NCI-H774 (cell line): Measurements from ENCODE around the gene PC.
A peak's percentile ranks its signal among the peaks of the same experiment; 100 is the strongest.

Experiments used
- DNase-seq: peaks from one replicate; lab custom pipeline; 2025; lab: John Stamatoyannopoulos, UW

Gene PC

DNA sequence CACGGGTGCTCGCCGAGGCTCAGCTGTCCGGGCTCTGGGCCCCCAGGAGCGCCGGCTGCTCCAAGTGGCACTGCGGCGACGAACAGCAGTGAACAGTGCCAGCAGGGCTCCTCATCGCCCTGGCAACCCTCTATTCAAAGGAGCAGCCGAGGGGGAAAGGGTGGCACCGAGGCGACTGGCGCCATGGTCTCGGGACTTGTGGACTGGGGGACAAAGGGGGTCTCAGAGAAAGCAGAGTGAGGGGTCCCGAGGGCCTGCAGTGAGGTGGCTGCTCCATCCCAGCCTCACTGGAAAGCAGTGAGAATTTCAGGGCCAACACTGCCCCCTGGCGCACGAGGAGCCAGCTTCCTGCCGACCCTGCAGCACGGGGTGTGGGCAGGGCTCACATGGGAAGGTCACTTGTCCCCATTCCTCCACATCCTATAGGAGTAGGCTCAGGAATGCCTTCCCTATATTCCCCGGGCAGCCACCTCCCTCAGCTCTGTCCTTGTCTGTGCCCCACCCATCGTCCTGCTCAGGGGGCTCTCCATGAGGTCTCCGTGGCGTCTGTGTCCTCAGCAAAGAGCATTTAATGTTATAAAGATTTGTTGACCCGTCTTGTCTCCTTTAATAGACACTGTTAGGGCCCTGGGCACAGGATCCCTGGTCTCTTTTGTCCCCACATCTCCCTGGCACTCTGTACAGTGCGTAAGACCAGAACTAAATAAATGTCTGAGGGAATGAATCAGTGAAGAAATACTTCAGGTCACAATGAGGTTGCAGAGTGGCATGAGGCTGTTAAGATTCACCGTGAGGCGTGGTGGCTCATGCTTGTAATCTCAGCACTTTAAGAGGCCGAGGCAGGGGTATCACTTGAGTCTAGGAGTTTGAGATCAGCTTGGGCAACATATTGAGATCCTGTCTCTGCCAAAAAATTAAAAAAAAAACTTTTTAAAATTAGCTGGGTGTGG lies 74.9 kb downstream of the PC start:
- peak; percentile 73 for DNase-seq

DNA sequence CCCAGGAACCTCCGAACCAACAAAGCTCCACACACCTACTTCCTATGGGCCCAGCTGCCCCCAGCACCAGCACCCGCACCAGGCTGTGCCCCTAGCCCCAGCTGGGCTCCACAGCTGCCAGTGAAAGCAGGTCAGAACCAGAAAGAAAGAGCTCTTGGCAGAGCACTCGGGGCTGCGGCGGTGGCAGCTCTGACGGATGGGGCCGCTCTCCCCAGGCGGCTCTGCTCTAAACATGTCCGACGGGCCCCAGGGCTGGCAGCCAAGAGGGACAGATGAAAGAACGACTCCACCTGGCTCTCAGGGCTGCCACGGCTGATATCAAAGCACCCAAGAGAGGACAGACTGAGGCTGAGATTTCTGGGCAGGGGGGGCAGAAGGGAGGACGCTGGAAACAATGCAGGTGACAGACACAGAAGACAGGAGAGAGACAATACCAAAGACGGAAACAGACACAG lies 75.6 kb downstream of the PC start:
- peak; percentile 31 for DNase-seq

DNA sequence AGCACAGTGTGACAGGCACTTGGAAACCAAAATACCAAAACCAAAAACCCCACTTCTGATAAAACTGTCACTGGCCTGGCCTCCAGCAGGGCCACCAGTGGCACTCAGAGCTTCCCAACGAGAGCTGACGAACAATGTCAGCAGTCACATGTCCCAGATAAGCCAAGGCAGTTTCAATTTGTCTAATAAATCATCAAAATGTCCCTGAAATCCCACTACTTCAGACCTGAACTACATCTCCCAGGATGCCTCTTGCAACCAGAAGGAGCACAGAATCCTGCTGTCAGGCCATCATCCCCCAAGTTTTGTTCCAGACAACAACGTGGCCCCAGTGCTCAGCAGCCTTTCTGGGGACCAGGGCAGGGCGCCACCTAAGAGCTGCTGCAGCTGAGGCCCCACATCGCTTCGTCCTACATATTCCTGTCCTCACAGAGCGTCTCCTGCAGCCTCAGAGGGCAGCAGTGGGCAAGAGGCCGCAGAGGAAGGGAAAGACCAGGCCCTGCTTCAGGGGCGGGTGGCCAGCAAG lies 76.2 kb downstream of the PC start:
- no peak for DNase-seq

DNA sequence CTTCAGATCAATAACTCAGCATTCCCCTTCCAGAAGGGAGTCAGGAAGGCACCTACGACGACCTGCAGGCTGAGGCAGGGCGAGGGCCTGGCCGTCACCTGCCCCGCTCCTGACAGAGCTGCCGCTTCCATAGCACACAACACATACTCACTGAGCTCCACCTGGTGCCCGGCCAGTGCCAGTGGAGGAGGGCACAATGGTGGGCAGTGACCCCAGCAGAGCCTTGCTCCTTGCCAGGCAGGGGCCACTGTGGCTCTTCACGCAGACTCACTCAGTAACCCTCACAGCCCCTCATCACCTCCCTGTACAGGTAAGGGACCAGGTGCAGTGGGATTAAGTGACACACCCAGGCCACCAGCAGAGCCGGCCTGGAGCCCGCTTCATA lies 76.7 kb downstream of the PC start:
- no peak for DNase-seq

DNA sequence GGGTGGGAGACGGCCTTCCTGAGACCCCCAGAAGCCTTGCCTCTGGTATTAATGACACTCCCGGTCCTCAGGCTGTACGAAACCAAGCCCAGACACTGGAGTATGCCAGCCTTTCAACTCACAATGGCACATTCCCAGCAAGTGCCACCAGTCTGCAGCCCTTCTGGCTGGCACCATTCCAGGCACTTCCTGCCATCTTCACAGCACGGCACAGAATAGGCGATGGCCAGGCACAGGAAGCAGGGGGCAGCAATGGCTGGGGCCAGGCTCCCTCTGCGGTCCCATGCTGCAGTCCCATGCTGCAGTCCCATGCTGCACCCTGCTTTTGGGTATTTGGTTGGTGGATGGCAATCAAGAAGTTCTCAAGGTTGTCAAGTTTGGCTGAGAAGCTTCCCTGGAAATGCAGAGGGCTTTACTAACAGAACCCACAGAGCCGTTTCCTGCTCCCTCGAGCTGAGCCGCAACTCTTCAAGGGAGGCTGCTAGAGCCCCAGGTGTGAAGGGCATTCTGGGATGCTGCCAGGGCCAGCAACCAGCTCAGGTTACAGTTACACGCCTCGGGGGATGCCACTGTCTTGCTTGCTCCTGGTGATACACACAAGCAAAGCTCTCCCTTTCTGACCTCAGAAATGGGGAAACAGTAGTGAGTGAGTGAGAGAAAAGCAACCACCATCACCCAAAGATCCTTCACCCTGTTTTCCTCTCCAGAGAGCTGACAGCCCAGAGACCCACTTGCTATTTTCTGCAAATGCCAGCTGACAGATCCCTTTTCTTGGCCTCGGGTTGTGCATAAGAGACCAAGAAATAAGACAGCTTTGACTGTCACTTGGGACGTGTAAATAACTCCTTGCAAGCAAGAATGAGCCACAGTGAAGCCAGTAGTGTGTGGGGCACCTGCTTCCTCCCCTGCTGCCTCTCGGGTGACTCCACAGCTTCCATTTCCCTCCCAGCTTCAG lies 77.4 kb downstream of the PC start:
- peak; percentile 33 for DNase-seq

DNA sequence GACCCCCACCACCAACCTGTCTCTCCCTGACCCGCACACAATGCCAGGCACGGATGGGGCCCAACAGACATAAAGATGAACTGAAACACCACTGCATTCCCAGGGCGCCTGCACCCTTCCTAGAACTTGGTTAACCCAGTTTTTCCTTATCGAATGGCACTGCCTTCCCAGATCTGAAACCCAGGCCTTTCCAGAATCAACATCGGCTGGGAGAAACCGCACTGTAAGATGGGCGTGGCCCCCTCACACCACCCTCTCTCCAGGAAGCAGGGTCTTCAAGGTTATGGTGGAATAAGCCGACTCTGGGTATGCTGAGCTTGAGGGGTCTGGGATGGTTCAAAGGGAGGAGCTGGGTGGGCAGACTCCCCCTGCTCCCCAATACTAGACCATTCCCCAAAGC lies 78.2 kb downstream of the PC start:
- no peak for DNase-seq

DNA sequence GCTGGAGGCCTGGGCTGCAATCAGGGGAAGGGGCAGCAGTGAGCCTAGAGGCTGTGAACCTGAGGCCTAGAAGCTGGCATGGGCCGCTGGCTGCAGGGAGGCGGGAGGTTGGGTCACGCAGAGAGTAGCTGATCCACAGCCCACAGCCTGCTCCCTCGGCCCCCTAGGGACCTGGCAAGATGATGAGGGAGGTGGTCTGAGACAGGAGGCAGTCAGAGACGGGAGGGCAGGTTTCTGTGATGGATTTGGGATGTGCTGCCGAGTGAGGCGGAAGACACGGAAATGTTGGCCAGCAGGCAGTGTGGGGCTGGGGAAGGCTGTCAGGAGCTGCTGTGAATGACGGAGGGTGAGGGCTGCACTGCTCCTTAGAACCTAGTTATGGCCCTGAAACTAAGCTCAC lies 78.6 kb downstream of the PC start:
- DNase-seq = no peak

DNA sequence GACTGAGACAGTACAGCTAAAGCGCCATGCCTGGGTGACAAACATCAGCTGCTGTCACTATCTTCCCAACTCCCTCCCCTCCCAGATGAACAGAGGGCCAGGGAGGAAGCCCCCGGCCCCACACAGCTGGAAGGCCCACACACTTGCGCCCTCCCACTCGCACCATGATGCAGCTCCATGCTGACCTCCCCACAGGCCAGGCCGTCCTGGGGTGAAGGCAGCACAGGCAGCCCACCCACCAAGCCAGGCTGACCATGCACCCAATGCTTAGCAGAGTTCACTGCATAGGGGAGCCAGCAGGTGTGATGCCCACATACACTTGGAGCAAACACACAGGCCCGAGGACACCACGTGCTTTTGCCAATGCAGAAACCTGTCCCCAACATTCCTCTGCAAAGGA lies 79.2 kb downstream of the PC start:
- DNase-seq = no peak

DNA sequence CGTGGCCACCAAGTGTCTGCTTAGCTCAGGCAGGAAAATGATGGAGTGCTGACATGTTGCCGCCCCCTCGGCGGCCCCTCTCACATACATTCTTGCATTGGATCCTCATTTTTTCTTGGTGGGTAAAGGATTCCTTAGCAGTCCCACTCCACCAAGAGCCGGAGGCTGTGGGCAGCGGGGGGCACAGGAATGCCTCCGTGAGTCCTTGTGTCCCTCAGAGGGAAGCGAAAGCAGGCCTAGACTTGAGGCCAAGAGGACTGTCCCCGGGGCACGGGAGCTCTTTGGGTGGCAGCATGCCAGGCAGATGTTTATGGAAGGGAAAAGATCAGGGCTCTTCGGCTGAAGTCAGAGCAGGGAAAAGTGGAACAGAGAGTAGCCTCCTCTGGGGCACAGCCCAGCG lies 79.7 kb downstream of the PC start:
- DNase-seq = no peak

DNA sequence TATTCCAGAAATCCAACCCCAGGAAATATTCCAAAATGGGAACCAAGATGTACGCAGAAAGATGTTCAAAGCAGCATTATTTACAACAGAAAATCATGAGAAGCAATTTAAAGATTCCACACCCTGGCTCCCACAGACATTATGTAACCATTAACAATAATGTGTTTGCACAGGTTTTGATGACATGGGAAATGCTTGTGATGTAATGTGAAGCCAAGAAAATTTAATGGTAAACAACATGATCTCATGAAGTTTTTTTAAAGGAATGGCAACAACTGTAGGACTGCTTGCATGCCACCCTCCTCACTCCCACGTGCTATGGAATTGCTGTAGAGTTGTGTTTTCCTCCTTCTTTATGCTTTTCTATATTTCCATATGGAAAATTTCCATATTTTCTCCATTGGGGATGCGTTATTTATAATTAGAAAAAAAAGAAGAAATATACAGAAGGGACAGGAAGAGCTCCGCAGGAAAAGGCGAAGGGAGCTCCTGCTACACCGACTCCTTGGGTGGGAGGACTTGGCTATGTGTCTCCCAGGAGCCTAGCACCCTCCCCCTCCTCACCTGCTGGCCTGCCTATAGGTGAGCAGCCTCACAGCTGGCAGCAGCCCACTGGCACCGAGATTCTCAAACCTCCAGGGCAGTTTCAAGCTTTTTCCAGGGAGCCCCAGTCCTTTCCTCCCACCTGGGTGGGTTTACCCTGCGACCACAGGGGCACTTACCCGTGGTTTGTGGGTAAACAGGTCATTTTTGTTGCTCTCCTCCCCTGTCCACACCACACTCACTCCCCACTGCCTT lies 80.4 kb downstream of the PC start:
- no peak for DNase-seq

DNA sequence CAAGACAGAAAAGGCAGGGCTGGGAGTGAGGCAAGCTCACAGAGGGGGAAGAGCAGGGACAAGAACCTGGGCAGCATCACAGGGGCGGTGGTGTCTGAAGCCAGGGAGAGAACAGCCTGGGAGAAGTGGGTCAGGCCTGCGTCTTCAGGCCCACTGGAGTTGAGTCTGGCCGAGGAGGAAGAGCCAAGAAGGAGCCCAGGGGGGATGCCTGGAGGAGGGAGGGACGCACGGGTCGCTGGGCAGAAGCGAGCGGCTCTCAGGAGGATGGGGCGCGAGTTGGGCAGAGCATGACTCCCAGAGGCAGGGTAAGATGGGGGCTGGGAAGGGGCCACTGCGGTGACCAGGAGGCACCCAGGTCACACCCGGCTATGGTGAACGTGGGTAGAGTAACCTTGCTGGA lies 82.8 kb downstream of the PC start:
- DNase-seq = no peak

DNA sequence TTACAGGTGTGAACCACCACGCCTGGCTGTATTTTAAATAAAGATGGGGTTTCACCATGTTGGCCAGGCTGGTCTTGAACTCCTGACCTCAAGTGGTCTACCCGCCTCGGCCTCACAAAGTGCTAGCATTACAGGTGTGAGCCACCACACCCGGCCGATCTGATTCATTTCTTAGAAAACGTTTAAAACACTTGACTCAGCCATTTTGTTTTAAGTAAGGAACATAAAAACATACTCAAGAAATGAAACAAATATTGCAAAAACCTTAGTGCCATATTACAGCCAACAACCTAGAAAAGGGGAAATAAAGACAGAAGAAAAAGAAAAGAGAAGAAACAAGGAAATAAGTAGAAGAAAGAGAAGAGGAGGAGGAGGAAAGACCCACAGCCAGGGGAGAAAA lies 84.0 kb downstream of the PC start:
- no peak for DNase-seq

DNA sequence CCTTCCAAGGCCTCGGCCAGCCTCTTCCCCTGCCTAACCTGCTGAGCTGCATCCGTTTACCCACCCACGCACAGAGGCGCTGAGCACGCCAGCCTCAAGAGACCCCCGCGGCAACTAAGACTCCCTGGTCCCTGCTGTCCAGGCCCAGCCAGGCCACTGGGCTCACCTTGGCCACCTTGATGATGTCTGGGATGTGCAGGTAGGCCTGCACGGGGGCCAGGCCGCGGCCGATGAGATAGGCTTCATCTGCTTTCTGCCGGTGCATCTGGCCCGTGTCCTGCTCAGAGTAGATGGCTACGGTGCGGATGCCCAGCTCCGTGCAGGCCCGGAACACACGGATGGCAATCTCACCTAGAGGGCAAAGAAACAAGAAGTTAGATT lies 86.7 kb downstream of the PC start:
- no peak for DNase-seq

DNA sequence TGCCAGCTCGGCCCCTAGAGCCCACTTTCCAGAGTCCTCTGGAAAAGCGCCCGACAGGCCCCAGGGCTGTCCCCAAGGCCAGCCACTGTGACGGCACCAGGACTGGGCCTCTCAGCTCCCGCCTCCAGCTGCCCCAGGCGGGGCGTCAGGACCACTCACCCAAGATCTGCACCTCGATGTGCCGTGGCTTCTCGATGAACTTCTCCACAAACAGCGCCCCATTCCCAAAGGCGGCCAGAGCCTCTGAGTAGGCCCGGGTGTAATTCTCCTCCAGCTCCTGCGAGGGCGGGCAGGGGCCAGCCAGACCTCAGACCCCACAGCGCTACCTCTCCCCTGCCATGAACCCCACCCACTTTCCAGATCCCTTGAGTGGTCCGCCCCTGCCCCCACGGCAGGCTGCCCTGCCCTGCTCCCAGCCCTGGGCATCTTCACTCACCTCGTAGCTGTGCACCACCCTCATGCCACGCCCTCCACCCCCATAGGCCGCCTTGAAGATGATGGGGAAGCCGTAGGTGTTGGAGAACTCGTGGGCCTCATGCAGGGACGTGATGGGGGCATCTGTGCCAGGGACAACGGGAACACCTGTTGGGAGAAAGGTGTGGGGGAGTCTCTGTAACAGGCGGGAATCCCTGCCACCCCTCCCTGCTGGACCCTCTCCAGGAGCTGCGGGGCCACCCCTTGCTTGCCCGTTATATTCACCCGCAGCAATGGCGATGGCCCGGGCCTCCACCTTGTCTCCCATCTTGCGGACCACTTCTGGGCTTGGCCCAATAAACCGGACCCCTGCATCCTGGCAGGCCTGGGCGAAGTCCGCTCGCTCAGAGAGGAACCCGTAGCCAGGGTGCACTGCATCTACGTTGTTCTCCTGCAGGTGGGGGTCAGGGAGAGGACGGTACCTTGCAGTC lies 87.3 kb downstream of the PC start:
- no peak for DNase-seq

DNA sequence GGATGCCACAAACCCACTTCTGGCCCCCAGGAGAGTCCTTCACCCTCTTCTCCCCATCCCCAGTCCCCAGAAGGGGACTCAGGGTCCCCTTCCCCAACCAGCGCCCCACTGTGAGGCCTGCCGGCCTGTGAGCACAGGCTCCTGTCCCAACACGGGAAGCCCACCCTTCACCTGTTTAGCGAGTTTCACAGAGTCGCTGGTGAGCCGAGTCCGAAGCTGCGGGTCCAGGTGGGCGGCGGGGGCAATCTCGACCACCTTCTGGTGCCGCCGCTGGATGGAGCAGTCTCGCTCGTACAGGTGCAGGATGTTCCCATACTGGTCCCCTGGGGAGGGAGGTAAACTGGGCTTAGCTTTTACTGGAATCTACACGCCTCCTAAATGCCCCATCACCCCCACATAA lies 88.1 kb downstream of the PC start:
- no peak for DNase-seq

DNA sequence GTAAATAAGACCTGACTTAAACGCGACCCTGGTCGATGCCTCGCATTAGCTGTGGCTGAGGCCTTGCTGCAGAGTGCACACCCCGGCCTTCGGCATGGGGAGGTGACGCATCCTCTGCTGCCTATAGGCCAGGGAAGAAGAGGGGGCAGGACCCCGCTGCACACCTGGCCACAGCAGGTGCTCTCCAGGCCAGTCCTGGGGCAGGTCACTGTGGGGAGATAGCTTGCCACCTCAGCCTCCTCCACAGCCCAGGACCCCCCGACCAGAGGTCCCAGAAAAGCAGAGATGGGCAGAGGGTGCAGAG lies 88.7 kb downstream of the PC start:
- no peak for DNase-seq

DNA sequence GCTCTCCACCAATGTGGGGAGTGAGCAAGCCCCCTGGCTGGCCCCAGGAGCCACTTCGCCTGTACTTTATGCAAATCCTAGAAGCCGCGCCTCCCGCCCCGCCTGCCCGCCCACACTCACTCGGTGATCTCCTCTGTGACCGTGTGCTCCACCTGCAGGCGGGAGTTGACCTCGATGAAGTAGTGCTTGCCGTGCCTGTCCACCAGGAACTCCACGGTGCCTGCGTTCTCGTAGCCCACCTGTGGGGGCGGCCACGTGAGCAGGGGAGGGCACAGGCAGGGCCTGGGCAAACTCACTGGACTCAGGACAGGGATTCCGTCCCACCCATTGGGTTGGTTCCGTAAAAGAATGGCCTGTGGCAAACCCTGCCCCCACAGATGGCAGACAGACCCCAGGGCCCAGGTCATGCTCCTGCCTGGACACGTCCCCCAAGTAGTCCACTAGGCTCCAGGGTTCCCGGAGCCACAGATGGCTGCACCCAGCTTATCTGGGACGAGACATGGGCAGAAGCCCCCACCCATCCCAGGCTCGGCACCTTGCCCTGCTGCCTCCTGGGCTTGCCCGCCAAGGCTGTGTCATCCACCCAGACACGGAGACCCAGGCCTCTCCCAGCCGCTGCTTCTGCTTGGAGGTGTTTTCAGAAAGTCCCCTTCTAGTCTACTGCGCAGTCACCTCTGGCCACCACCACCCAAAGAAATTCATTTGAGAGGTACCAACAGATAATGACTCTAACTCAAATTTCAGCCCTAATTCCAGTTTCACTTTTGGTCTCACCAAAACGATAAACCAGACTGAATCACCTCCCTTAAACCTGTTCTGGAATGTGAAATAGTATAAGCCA lies 89.2 kb downstream of the PC start:
- no peak for DNase-seq

DNA sequence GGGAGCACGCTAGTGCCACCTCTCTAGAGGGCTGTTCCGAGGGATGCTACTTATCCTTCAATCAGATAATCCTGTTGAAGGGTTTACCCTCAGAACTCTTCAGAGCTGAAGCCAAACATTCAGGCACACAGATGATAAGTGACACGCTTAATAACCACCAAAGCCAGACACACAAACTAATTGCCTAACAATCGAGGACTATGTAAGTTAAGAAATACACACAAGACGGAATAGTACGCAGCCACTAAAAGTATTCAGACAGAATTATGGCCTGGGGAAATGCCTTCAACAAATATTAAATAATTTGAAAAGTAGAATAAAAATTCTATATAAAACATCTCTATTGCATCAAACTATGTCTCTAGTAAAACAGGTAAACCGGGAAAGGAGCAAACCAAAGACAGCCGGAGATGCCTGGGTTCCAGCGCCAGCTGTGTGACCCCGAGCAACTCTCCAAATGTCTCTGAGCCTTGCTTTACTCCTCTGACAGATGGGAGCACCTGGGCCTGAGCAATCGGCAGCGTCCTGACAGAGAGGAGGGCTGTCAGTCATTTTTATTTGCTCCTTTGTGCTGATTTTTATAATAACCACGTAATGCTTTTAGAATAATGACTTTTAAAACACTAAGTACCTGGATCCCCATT lies 90.0 kb downstream of the PC start:
- no peak for DNase-seq

DNA sequence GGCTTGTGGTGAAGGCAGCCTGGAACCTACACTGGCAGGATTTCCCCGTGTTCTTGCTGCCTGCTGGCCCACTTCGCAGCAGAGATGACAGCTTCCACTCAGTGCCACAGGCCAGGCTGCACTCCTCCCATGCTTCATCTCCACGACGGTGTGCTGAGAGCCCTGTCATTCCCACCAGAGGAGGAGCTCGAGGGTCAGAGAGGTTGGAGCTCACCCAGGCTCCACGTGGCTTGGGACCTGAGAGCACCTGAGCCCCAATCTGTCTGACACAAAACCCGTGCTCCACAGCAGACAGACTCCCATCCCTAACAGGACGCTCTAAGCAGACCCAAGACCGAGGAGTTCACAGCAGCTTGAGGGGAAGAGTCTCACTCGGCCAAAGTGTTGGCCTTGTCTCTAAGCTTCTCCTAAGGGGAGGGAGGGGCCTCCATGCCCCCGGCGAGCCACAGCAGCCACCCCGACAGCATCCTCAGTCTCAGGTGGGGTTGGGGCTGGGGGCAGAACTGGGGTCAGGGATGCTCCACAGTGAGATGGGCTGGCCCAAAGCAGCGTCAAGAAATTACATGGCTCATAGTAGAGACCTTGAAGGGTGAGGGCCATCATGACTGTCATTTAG lies 90.7 kb downstream of the PC start:
- no peak for DNase-seq
